Right cardiac atrium (tissue), 5 donors: ENCODE measurements around the gene NAA38. TPM values are rescaled to one million over a fixed set of nuclear protein-coding genes. Genes with fewer than 3 reads are reported as not detected.

Source experiments
- ATAC-seq, 2 donors: fragments of 200-7000 bp; cut with Tn5 transposase; one replicate each; pipeline versions ENCODE4 v1.8.0 to v1.9.1; 2020; ENCODE audit warnings: moderate library complexity in 2 of 2, mild to moderate bottlenecking in 1 of 2
- DNase-seq, 3 donors: peaks; one replicate each; pipeline ENCODE4 v3.0.0-alpha.2; 2020
- H3K27ac ChIP-seq: one replicate; pipeline ENCODE4 v1.5.1; 2013; ENCODE audit warnings: mild to moderate bottlenecking, low read length, control low read depth, moderate library complexity
- H3K27me3 ChIP-seq: one replicate; pipeline ENCODE4 v1.6.1; 2013; ENCODE audit not compliant: control insufficient read depth, insufficient read depth
- H3K4me1 ChIP-seq: one replicate; pipeline ENCODE4 v1.6.1; 2013; ENCODE audit warnings: low read length; ENCODE audit not compliant: control insufficient read depth, insufficient read depth
- H3K4me3 ChIP-seq: one replicate; pipeline ENCODE4 v1.5.1; 2013; ENCODE audit warnings: low read length, control low read depth
- H3K9me3 ChIP-seq: one replicate; pipeline ENCODE4 v1.6.1; 2013; ENCODE audit warnings: low read length; ENCODE audit not compliant: control insufficient read depth
- WGBS: extraction: QIAGEN DNeasy Blood & Tissue Kit; methylation state at CpG from one replicate; pipeline ENCODE4 v1.1.7; 2013; 5-methylcytosine and 5-hydroxymethylcytosine counted together
- intact Hi-C, 4 donors: fragments of 100-400 bp; cut with DNase I; formaldehyde crosslinking; loops; one replicate each; pipeline versions ENCODE4 v1.11.0 to v1.14.0; 2022 to 2023
- polyA plus RNA-seq: library from polyadenylated mRNA; stranded (reverse); fragments of 200-250 nt; gene quantifications from one replicate; pipeline ENCODE4 v1.2.3, GENCODE V29; 2013
- total RNA-seq, 4 donors: library from RNA; stranded (reverse); fragmentation: NEBNext Ultra II Directional; extraction: Animal tissue kit (Norgen Biotek cat#: 25700); gene quantifications; one replicate each; pipeline ENCODE4 v1.2.1, GENCODE V29; 2021
- donor health status: healthy with polysubstance abuse.
- donor health status: DM: no; HTN: yes; CAD: no.
- donor health status: DM: no; HTN: no; CAD: no.
- donor health status: DM: no; HTN: yes; CAD: no; lungs with severe emphysema.
- donor health status: DM: yes; HTN: yes; CAD: no.

Gene NAA38
- total and polyA plus RNA-seq, 5 donors = 59.9 to 160 (median 96.9) TPM

GRCh38 chr17:7888184-7888920 lies 31.0 kb upstream of the NAA38 start, which contains the start of gene CHD3:
Gene CHD3, plus strand, starts transcription at chr17:7888789. Its CDS starts 212 bp downstream, at chr17:7889001.
- peak in 1 of 3 donors; percentile 58 for DNase-seq

GRCh38 chr17:7887482-7888183 lies 30.3 kb upstream of the NAA38 start:
- Histone ChIP-seq H3K9me3 (no peaks in the 10 kb centered on the region), H3K27ac (peak overlapping the region; percentile 93), H3K27me3 (no peaks in the 10 kb centered on the region), H3K4me3 (peak overlapping the region; percentile 76), H3K4me1 (peaks cover 16% of the 10 kb centered on the region)
- intact Hi-C loops = no loop called here
- DNase-seq = peak; percentile 94 to 97 (median 96)
- under 1% methylated on average over 35 of the region's 35 CpGs for WGBS
- peak; percentile 89 to 91 for ATAC-seq

More at GRCh38 chr17:7888184-7888920, 31.0 kb upstream of the NAA38 start, which contains the start of gene CHD3:
- WGBS = 27% methylated on average over 18 of the region's 18 CpGs
- ATAC-seq = peak; percentile 5 to 37
- no peaks in the 10 kb centered on the region for H3K9me3 ChIP-seq
- intact Hi-C loops = no loop called here
- H3K27me3 ChIP-seq = no peaks in the 10 kb centered on the region
- H3K27ac ChIP-seq = peak within 1 kb of the TSS; percentile 93
- peak within 1 kb of the TSS; percentile 76 for H3K4me3 ChIP-seq
- peaks cover 16% of the 10 kb centered on the region for H3K4me1 ChIP-seq

GRCh38 chr17:7887038-7887481 lies 29.7 kb upstream of the NAA38 start:
- H3K4me1 ChIP-seq = peaks cover 16% of the 10 kb centered on the region
- H3K27me3 ChIP-seq = no peaks in the 10 kb centered on the region
- DNase-seq (no peak), ATAC-seq (no peak)
- no peaks in the 10 kb centered on the region for H3K9me3 ChIP-seq
- H3K27ac ChIP-seq = peak overlapping the region; percentile 36
- intact Hi-C loops = no loop called here
- WGBS = 5% methylated on average over 8 of the region's 8 CpGs
- peak overlapping the region; percentile 76 for H3K4me3 ChIP-seq

- peaks cover 16% of the 10 kb centered on the region for H3K4me1 ChIP-seq
- peak overlapping the region; percentile 76 for H3K4me3 ChIP-seq
- DNase-seq (peak in 2 of 3 donors; percentile 26 to 71), ATAC-seq (no peak)
- peak overlapping the region; percentile 36 for H3K27ac ChIP-seq
- intact Hi-C loops = no loop called here
- 5% methylated on average over 30 of the region's 30 CpGs for WGBS
- no peaks in the 10 kb centered on the region for H3K27me3 ChIP-seq
- no peaks in the 10 kb centered on the region for H3K9me3 ChIP-seq
These were observed 29.1 kb upstream of the NAA38 start for GRCh38 chr17:7886227-7887037.

GRCh38 chr17:7885367-7886226 lies 28.2 kb upstream of the NAA38 start:
- peak in 1 of 2 donors; percentile 0 for ATAC-seq
- H3K4me1 ChIP-seq = peaks cover 16% of the 10 kb centered on the region
- H3K27ac ChIP-seq = peak overlapping the region; percentile 36
- H3K4me3 ChIP-seq = peak overlapping the region; percentile 76
- WGBS = under 1% methylated on average over 64 of the region's 64 CpGs
- DNase-seq = peak; percentile 47 to 78 (median 77)
- H3K9me3 ChIP-seq = no peaks in the 10 kb centered on the region
- H3K27me3 ChIP-seq = no peaks in the 10 kb centered on the region
- intact Hi-C loops = no loop called here

- H3K4me1 ChIP-seq = peaks cover 15% of the 10 kb centered on the region
- H3K27ac ChIP-seq = peak overlapping the region; percentile 57
- WGBS = 5% methylated on average over 77 of the region's 100 CpGs
- peak; percentile 38 to 62 (median 59) for DNase-seq
- no peak for ATAC-seq
- no peaks in the 10 kb centered on the region for H3K9me3 ChIP-seq
- H3K27me3 ChIP-seq = no peaks in the 10 kb centered on the region
- peak overlapping the region; percentile 76 for H3K4me3 ChIP-seq
- intact Hi-C loops = no loop called here
These were observed 27.4 kb upstream of the NAA38 start for GRCh38 chr17:7884581-7885366.

GRCh38 chr17:7883781-7884386 lies 26.5 kb upstream of the NAA38 start:
- intact Hi-C loops = no loop called here
- Histone ChIP-seq H3K27me3 (no peaks in the 10 kb centered on the region), H3K4me3 (peak overlapping the region; percentile 20), H3K9me3 (no peaks in the 10 kb centered on the region), H3K27ac (no peak overlapping the region), H3K4me1 (peaks cover 12% of the 10 kb centered on the region)
- DNase-seq (no peak), ATAC-seq (no peak)
- 24% methylated on average over 3 of the region's 3 CpGs for WGBS

- DNase-seq = no peak
- Histone ChIP-seq H3K27me3 (no peaks in the 10 kb centered on the region), H3K4me1 (peaks cover 4% of the 10 kb centered on the region), H3K27ac (no peak overlapping the region), H3K4me3 (no peak overlapping the region), H3K9me3 (no peaks in the 10 kb centered on the region)
- no peak for ATAC-seq
- 86% methylated on average over 3 of the region's 3 CpGs for WGBS
- intact Hi-C loops = no loop called here
These were observed 25.3 kb upstream of the NAA38 start for GRCh38 chr17:7882629-7883028.

GRCh38 chr17:7882068-7882467 lies 24.7 kb upstream of the NAA38 start:
- H3K4me1 ChIP-seq = peaks cover 4% of the 10 kb centered on the region
- no peak overlapping the region for H3K27ac ChIP-seq

More at GRCh38 chr17:7882068-7882467, 24.7 kb upstream of the NAA38 start:
- no peaks in the 10 kb centered on the region for H3K9me3 ChIP-seq
- H3K27me3 ChIP-seq = no peaks in the 10 kb centered on the region
- intact Hi-C loops = no loop called here
- DNase-seq (no peak), ATAC-seq (no peak)
- H3K4me3 ChIP-seq = no peak overlapping the region
- WGBS = 59% methylated on average over 7 of the region's 7 CpGs
